ENCODE measurements around the gene THADA. TPM values are rescaled to one million over a fixed set of nuclear protein-coding genes. Genes with fewer than 3 reads are reported as not detected.

The THADA gene
- total RNA-seq, 1 experiment from 2014 or later: 20.1 TPM

- Histone ChIP-seq H3K23me2 (ENCODE audit: insufficient read length, low read depth, low read length, poor library complexity, severe bottlenecking) (no peaks in the 10 kb centered on the region), H2BK5ac (ENCODE audit: insufficient read length, low read length) (no peak overlapping the region), H3K23ac (ENCODE audit: insufficient read length, low read depth, low read length) (no peak overlapping the region), H2BK20ac (ENCODE audit: low read depth, low read length, poor library complexity, severe bottlenecking) (no peak overlapping the region), H3K9me3 (ENCODE audit: control insufficient read depth, low read depth, low read length) (no peaks in the 10 kb centered on the region), H3K79me1 (ENCODE audit: insufficient read depth, low read depth, low read length, poor library complexity, severe bottlenecking) (no peaks in the 10 kb centered on the region), H2BK120ac (ENCODE audit: low read depth, low read length, poor library complexity, severe bottlenecking) (no peak overlapping the region), H4K5ac (ENCODE audit: insufficient read length, low read depth, low read length) (no peak overlapping the region), H3K9ac (ENCODE audit: extremely low read depth, insufficient read length, low read length) (no peak overlapping the region), H3K27me3 (ENCODE audit: insufficient read depth, low read length) (no peaks in the 10 kb centered on the region), H4K8ac (replicated peaks; ENCODE audit: insufficient read length, low read depth, low read length) (no peak overlapping the region), H3K4me1 (ENCODE audit: insufficient read depth, low read length) (no peaks in the 10 kb centered on the region), H2BK15ac (ENCODE audit: low read depth, low read length) (no peak overlapping the region), H4K20me1 (ENCODE audit: control insufficient read depth, insufficient read depth, insufficient read length) (no peaks in the 10 kb centered on the region), H3K79me2 (ENCODE audit: insufficient read depth, low read length) (no peaks in the 10 kb centered on the region), H3K27ac (ENCODE audit: insufficient read length, low read depth, low read length) (no peak overlapping the region), H2AFZ (ENCODE audit: low read length) (no peak overlapping the region), H4K91ac (ENCODE audit: insufficient read length, low read depth, low read length) (no peak overlapping the region), H3K4ac (ENCODE audit: low read depth, low read length) (no peak overlapping the region), H3K14ac (ENCODE audit: insufficient read depth, low read length) (no peak overlapping the region), H3K18ac (ENCODE audit: insufficient read length, low read depth, low read length) (no peak overlapping the region), H2BK12ac (ENCODE audit: insufficient read length, low read depth, low read length) (no peak overlapping the region), H3T11ph (ENCODE audit: low read length) (no peak overlapping the region), H2AK5ac (ENCODE audit: insufficient read length, low read length) (no peak overlapping the region), H3K4me2 (ENCODE audit: insufficient read depth, insufficient read length, low read length) (no peak overlapping the region), H3K56ac (ENCODE audit: insufficient read length, low read depth, low read length) (no peak overlapping the region)
- Mint-ChIP-seq H3K4me3 (no peak overlapping the region), H3K9me3 (no peaks in the 10 kb centered on the region), H3K36me3 (ENCODE audit: insufficient read depth in 1 of 3, low read depth in 3 of 3) (no peaks in the 10 kb centered on the region; a peak in 1 of 7 replicates), H3K27me3 (ENCODE audit: low read depth) (no peaks in the 10 kb centered on the region), H3K27ac (no peak overlapping the region), H3K4me1 (peaks cover 31 to 50% of the 10 kb centered on the region in 2 experiments)
- no peak for DNase-seq
- WGBS (ENCODE audit: extremely low coverage, insufficient read length, low lambda C conversion rate): no CpG with 5 or more reads among the region's 7 CpGs
- TF ChIP-seq, protein P1, sequence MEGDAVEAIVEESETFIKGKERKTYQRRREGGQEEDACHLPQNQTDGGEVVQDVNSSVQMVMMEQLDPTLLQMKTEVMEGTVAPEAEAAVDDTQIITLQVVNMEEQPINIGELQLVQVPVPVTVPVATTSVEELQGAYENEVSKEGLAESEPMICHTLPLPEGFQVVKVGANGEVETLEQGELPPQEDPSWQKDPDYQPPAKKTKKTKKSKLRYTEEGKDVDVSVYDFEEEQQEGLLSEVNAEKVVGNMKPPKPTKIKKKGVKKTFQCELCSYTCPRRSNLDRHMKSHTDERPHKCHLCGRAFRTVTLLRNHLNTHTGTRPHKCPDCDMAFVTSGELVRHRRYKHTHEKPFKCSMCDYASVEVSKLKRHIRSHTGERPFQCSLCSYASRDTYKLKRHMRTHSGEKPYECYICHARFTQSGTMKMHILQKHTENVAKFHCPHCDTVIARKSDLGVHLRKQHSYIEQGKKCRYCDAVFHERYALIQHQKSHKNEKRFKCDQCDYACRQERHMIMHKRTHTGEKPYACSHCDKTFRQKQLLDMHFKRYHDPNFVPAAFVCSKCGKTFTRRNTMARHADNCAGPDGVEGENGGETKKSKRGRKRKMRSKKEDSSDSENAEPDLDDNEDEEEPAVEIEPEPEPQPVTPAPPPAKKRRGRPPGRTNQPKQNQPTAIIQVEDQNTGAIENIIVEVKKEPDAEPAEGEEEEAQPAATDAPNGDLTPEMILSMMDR (conservative IDR thresholded peaks at IDR 0.05): no peak
Observed at GRCh38 chr2:43267381-43267780, 328.5 kb downstream of the THADA start.

All from H9 (cell line).